Ectodermal cell (in vitro differentiated cells): ENCODE data around the gene DHRS11.

Experiments used
- H3K27ac ChIP-seq: 2 replicates; pipeline ENCODE4 v1.7.0; 2013; ENCODE audit warnings: mild to moderate bottlenecking, low read depth, low read length; ENCODE audit not compliant: insufficient read depth, poor library complexity, severe bottlenecking
- H3K27me3 ChIP-seq: 2 replicates; pipeline ENCODE4 v1.7.0; 2013; ENCODE audit warnings: mild to moderate bottlenecking, low read length; ENCODE audit not compliant: insufficient read depth, control insufficient read depth, poor library complexity, severe bottlenecking
- H3K36me3 ChIP-seq: one replicate; pipeline ENCODE4 v1.7.0; 2013; ENCODE audit warnings: low read length; ENCODE audit not compliant: control insufficient read depth, insufficient read depth
- H3K4me1 ChIP-seq: one replicate; pipeline ENCODE4 v1.7.0; 2013; ENCODE audit warnings: low read length; ENCODE audit not compliant: control insufficient read depth, insufficient read depth
- H3K4me3 ChIP-seq: 2 replicates; pipeline ENCODE4 v1.7.0; 2013; ENCODE audit warnings: low read depth, low read length, control low read depth; ENCODE audit not compliant: insufficient read depth
- H3K9me3 ChIP-seq: 2 replicates; pipeline ENCODE4 v1.7.0; 2013; ENCODE audit warnings: mild to moderate bottlenecking, low read length, moderate library complexity; ENCODE audit not compliant: control insufficient read depth
- WGBS, 2 experiments: methylation state at CpG; one replicate each; pipeline ENCODE4 v1.1.7; 2013; ENCODE audit warnings: missing lambda C conversion rate in 2 of 2; 5-methylcytosine and 5-hydroxymethylcytosine counted together

Gene DHRS11

DNA sequence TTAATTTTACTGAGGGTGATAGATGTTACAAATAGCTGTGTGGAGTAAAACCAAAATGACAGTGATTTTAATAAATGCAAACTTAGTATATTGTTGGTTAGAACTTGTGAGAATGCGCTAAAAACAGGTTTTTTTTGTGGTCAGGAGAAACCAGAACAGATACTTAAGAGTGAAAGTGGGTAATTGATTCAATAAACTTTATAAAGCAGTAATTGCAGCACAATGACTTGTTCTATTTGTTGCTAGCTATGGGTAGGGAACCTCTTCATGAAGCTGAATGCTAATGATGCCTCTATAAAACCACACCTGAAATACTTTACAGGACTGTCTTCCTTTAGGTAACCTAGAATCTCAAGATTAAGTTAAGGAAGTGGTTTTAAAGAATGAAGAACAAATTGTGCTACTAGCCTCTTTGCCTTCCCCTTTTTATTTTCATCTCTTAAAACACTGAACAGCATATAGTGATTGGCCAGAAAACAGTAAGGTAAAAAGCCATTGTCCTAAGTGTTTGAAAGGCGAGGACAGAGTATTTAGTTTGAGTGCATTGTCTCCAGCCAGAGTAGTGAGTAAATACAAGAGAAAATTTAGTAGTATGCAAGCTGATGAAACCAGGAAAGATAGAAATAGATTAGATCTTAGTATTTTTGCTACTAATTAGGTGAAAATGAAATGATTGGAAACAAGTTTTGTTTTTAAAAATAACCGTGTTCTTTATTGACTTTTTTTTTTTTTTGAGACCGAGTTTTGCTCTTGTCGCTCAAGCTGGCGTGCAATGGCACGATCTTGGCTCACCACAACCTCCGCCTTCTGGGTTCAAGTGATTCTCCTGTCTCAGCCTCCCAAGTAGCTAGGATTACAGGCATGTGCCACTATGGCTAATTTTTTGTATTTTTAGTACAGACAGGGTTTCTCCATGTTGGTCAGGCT is 40.9 kb upstream of the DHRS11 start:
- H3K4me3 ChIP-seq: no peak overlapping the region
- no peak overlapping the region for H3K27ac ChIP-seq
- H3K36me3 ChIP-seq: no peaks in the 10 kb centered on the region
- H3K4me1 ChIP-seq: peaks cover 18% of the 10 kb centered on the region
- no peaks in the 10 kb centered on the region for H3K27me3 ChIP-seq
- no peaks in the 10 kb centered on the region for H3K9me3 ChIP-seq
- 95 to 98% methylated on average over 8 of the region's 8 CpGs for WGBS, 2 experiments

DNA sequence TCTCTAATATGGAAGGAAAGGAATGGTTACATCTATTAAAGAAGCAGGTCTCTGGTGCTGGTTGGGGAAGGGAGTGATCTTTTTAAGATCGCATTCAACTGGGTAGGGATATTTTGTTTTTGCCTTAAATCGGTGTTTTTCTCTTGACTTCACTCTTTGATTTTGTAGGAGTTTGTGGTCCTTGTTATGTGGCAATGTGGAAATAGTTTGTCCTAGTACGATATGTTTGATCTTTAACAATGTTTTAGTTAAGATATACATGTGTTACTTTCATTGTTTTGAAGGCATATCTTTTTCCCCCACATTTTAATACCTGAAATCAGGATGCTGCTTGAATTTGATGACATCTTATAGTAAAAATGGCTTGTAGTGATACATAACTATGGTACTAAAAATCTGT is 38.2 kb upstream of the DHRS11 start:
- 95 to 98% methylated on average over 2 to 3 of the region's 3 CpGs for WGBS, 2 experiments
- Histone ChIP-seq H3K9me3 (no peaks in the 10 kb centered on the region), H3K27me3 (no peaks in the 10 kb centered on the region), H3K4me3 (no peak overlapping the region), H3K27ac (no peak overlapping the region), H3K4me1 (no peaks in the 10 kb centered on the region), H3K36me3 (peaks cover 14% of the 10 kb centered on the region)

GRCh38 chr17:36566081-36566480 is 25.6 kb upstream of the DHRS11 start:
- Histone ChIP-seq H3K9me3 (no peaks in the 10 kb centered on the region), H3K4me3 (no peak overlapping the region), H3K36me3 (peaks cover 29% of the 10 kb centered on the region), H3K27ac (no peak overlapping the region), H3K27me3 (no peaks in the 10 kb centered on the region), H3K4me1 (no peaks in the 10 kb centered on the region)
- 93 to 99% methylated on average over 3 to 4 of the region's 4 CpGs for WGBS, 2 experiments

DNA sequence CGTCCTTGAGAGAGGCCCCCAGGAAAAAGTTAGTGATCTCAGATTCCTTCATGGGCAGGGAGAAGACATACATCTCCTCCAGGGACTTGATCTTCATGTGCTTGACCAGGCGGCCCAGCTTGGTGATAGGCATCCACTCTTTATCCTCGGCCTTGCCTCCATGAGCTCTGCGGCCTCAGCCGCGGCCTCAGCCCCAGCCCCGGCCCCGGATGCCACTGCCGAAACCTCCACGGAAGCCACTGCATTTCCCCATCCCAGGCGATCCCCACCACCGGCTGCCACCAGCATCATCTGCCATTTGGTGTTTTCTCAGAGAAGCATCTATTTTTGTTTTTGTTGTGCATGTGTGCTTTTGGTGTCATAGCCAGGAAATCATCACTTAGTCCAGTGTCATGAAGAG is 16.7 kb upstream of the DHRS11 start:
- Histone ChIP-seq H3K27ac (no peak overlapping the region), H3K9me3 (no peaks in the 10 kb centered on the region), H3K4me3 (no peak overlapping the region), H3K36me3 (peaks cover 20% of the 10 kb centered on the region), H3K4me1 (no peaks in the 10 kb centered on the region), H3K27me3 (no peaks in the 10 kb centered on the region)
- WGBS, 2 experiments: 92 to 97% methylated on average over 12 of the region's 12 CpGs

- no peaks in the 10 kb centered on the region for H3K27me3 ChIP-seq
- H3K36me3 ChIP-seq: peaks cover 27% of the 10 kb centered on the region
- H3K9me3 ChIP-seq: no peaks in the 10 kb centered on the region
- H3K27ac ChIP-seq: no peak overlapping the region
- H3K4me3 ChIP-seq: no peak overlapping the region
- H3K4me1 ChIP-seq: no peaks in the 10 kb centered on the region
- WGBS, 2 experiments: 94 to 95% methylated on average over 2 of the region's 2 CpGs
Observed at GRCh38 chr17:36576793-36577192, 14.9 kb upstream of the DHRS11 start.

GRCh38 chr17:36578671-36579070 is 13.0 kb upstream of the DHRS11 start:
- 95 to 100% methylated on average over 2 of the region's 2 CpGs for WGBS, 2 experiments
- H3K4me1 ChIP-seq: no peaks in the 10 kb centered on the region
- H3K36me3 ChIP-seq: peaks cover 28% of the 10 kb centered on the region
- no peaks in the 10 kb centered on the region for H3K27me3 ChIP-seq
- no peak overlapping the region for H3K27ac ChIP-seq
- no peak overlapping the region for H3K4me3 ChIP-seq
- no peaks in the 10 kb centered on the region for H3K9me3 ChIP-seq

DNA sequence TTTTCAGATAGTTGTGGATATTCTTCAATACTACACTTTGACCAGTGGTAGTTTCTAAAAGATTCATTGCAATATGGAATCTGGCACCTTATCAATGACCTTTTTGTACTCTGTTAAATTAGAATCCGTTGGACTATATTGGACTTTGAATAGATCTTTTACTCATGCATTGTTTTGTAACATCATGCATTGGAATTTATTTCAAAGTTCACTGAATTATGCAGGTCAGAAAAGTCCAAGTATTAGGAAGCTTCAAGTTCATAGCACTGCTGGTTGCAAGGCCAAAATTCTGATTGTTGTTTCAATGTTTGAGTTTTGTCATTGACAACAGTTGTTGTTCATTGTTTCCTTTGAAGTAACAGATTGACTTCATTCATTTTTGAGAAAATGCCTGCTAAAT is 7.9 kb upstream of the DHRS11 start:
- 92 to 100% methylated on average over 1 of the region's 1 CpG for WGBS, 2 experiments
- Histone ChIP-seq H3K9me3 (no peaks in the 10 kb centered on the region), H3K4me1 (no peaks in the 10 kb centered on the region), H3K4me3 (no peak overlapping the region), H3K27me3 (no peaks in the 10 kb centered on the region), H3K36me3 (peaks cover 57% of the 10 kb centered on the region), H3K27ac (no peak overlapping the region)

DNA sequence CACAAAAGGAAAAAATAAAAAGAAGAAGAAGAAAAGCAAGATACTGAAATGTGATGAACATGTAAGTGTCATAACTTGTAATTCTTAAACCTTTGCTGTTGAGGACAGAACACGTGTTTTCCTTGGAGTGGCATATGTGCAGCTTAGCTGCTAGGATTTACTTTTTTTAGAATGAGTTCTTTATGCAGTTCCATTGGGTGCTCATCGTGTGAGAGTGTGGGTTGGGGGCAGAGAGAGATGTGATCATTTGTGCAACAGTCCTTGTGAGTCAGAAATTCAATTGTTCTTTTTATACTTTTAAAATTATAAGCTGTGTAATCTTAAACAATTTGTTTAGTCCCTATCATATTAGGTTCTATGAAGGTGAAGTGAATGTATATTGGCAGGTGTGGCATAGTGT is 5.5 kb upstream of the DHRS11 start:
- Histone ChIP-seq H3K4me3 (no peak overlapping the region), H3K27me3 (no peaks in the 10 kb centered on the region), H3K4me1 (no peaks in the 10 kb centered on the region), H3K36me3 (peaks cover 46% of the 10 kb centered on the region), H3K27ac (no peak overlapping the region), H3K9me3 (no peaks in the 10 kb centered on the region)
- 87 to 96% methylated on average over 2 of the region's 2 CpGs for WGBS, 2 experiments

DNA sequence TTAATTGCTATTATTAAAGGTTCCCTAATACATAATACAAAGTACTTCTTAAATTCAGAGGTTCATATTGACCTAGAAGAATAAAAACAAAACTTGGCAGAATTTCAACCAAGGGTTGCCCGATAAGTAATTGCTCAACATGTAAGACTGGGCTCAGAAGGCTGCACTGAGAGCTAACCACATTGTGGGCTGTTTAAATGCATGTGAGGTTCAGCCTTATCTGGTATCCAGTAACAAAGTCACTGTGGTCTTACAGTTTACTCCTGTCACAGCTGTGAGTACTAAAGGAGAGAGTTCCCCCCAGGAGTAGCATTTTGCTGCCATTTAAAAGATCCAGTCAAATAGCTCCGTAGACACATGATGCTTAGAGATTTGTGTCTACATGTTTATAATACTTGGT is 1.6 kb upstream of the DHRS11 start:
- 95 to 96% methylated on average over 2 of the region's 2 CpGs for WGBS, 2 experiments
- H3K36me3 ChIP-seq: peaks cover 29% of the 10 kb centered on the region
- peaks cover 16% of the 10 kb centered on the region for H3K4me1 ChIP-seq
- H3K9me3 ChIP-seq: no peaks in the 10 kb centered on the region
- no peaks in the 10 kb centered on the region for H3K27me3 ChIP-seq
- no peak overlapping the region for H3K27ac ChIP-seq
- H3K4me3 ChIP-seq: no peak overlapping the region

- Histone ChIP-seq H3K4me1 (peaks cover 16% of the 10 kb centered on the region), H3K27me3 (no peaks in the 10 kb centered on the region), H3K9me3 (no peaks in the 10 kb centered on the region), H3K36me3 (peaks cover 9% of the 10 kb centered on the region), H3K27ac (peak overlapping the region; percentile 6), H3K4me3 (peak overlapping the region; percentile 63)
- 0 to 1% methylated on average over 20 of the region's 20 CpGs for WGBS, 2 experiments
Observed at GRCh38 chr17:36592316-36592715, 637 bp downstream of the DHRS11 start.
